ENCODE data around the gene TAB2.
"Not testable (repeated sequence)": the region's sequence is repeated elsewhere in the genome, so short reads cannot be mapped to it uniquely, and the experiment has no call there.

TAB2 gene

GRCh38 chr6:149334682-149335160 lies 17.2 kb downstream of the TAB2 start:
- no peak for DNase-seq

GRCh38 chr6:149335924-149336608 lies 18.6 kb downstream of the TAB2 start:
- no peak for DNase-seq

- DNase-seq: no peak
Measured at GRCh38 chr6:149336609-149336928, 19.1 kb downstream of the TAB2 start.

GRCh38 chr6:149337320-149337719 lies 19.8 kb downstream of the TAB2 start:
- peak; percentile 48 for DNase-seq

GRCh38 chr6:149340200-149340599 lies 22.7 kb downstream of the TAB2 start:
- no peak for DNase-seq

GRCh38 chr6:149342525-149342924 lies 25.0 kb downstream of the TAB2 start:
- DNase-seq: no peak

GRCh38 chr6:149343501-149343900 lies 26.0 kb downstream of the TAB2 start:
- DNase-seq: no peak

- DNase-seq: no peak
Measured at GRCh38 chr6:149346078-149346477, 28.6 kb downstream of the TAB2 start.

- DNase-seq: peak; percentile 37
Measured at GRCh38 chr6:149347067-149347466, 29.6 kb downstream of the TAB2 start.

GRCh38 chr6:149349279-149349678 lies 31.8 kb downstream of the TAB2 start:
- not testable (repeated sequence) for DNase-seq

- no peak for DNase-seq
Measured at GRCh38 chr6:149354009-149354408, 36.5 kb downstream of the TAB2 start.

- DNase-seq: no peak
Measured at GRCh38 chr6:149356081-149356750, 38.7 kb downstream of the TAB2 start.

GRCh38 chr6:149357726-149358538 lies 40.4 kb downstream of the TAB2 start:
- peak; percentile 75 for DNase-seq

- DNase-seq: peak; percentile 71
Measured at GRCh38 chr6:149359440-149359839, 41.9 kb downstream of the TAB2 start.

GRCh38 chr6:149360536-149360935 lies 43.0 kb downstream of the TAB2 start:
- DNase-seq: no peak

- no peak for DNase-seq
Measured at GRCh38 chr6:149362289-149362688, 44.8 kb downstream of the TAB2 start.

- no peak for DNase-seq
Measured at GRCh38 chr6:149363154-149363553, 45.6 kb downstream of the TAB2 start.

GRCh38 chr6:149364557-149364956 lies 47.0 kb downstream of the TAB2 start:
- DNase-seq: peak; percentile 76

- DNase-seq: no peak
Measured at GRCh38 chr6:149365197-149365596, 47.7 kb downstream of the TAB2 start.

- DNase-seq: peak; percentile 33
Measured at GRCh38 chr6:149366267-149366921, 48.9 kb downstream of the TAB2 start.

GRCh38 chr6:149368065-149368464 lies 50.6 kb downstream of the TAB2 start:
- DNase-seq: no peak

- DNase-seq: no peak
Measured at GRCh38 chr6:149371154-149371553, 53.6 kb downstream of the TAB2 start.

- DNase-seq: no peak
Measured at GRCh38 chr6:149372062-149372461, 54.5 kb downstream of the TAB2 start.
